NCI-H2107 (cell line): Measurements from ENCODE around the gene KCNG4.
A peak's percentile ranks its signal among the peaks of the same experiment; 100 is the strongest.

Source experiments
- DNase-seq: peaks from one replicate; lab custom pipeline; 2025; lab: John Stamatoyannopoulos, UW

KCNG4 gene

DNA sequence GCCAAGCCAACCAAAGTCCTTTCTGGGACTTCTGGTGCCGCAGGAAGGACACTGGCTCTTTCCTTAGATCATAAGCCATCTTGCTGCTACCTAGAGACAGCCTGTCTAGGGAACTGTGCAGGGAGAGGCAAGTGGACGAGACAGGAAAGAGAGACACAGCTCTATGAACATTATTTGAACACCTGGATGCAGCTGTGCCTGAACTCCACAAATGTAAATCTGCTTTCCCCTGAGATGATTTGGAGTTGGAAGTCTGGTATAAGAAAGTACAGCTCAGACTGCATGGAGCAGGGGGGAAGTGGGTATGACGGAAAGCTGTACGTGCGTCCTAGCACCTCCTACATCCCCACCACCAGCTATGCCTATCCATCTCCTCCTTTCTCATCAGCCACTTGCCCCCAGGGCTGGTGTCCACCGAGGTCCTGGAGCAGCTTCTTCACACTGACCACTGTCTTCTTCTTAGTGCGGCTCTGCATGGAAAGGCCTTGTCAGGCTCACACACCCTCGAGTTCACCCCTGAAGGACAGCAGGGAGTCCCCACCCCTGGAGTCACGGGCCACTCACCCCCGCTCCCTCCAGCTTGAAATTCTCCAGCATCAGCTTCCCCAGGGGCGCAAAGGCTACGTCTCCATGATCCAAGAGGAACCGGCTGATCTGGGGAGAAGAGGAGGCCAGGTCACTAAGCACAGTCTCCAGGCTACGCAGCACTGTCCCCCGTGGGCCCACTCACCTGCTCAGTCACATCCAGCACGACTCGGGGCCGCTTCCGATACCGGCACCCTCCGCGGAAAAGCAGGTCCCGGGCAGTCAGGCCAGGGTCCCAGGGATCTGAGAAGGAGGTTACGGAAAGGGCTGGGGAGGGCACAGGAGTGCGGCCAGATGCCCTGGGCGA lies 56.9 kb downstream of the KCNG4 start:
- DNase-seq, result no peak

DNA sequence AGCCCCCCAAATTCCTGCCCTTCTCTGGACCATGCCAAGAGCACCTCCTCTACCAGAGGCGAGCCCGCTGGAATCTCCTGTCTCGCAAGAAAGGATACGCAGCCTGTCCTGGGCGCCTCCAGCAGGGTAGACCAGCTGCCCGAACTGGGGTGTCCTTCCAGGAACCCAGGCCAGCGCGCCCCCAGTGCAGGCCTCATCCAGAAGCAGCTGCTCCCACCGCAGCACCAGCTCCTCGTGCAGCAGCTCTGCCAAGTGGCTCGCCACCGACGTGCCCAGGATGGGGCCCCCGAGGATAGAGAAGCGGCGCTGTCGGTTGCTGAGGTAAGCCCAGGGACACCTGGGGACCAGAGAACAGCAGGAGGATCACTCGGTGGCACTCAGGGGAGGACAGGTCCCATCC lies 57.7 kb downstream of the KCNG4 start:
- no peak for DNase-seq

DNA sequence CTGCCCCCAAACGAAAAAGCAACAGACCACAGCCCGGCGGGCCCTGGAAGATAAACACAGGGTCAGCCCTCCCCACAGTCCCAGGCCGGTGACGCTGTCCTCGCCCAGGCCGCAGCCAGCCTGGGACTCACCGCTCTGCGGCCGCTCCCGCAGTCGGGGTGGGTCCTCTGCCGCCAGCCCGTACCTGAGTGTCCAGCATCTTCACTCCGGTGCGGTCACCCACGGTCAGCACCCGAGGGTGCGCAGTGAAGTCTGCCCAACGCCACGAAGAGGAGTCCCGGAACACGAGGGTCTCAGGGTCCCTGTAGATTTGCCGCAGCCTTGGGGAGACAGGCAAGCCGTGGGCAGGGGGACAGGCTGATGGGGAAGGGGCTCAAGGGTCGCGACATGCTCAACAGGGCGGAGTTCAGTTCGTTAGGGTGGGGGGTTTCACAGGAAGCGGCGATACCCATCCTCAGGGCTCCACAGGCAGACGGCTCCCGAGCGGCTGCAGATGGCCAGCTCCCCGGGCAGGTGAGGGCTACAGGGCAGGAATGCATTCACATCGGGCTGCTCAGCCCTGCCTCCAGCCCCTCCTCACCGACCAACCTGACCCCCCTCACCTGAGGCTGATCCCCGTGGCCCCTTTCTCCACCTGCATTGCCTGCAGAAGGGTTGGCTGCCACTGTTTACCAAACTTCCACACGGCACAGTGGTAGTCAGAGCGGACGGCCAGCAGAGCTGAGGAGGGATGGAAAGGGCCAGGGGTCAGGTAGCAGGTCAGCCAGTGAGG lies 58.5 kb downstream of the KCNG4 start:
- DNase-seq, result no peak

DNA sequence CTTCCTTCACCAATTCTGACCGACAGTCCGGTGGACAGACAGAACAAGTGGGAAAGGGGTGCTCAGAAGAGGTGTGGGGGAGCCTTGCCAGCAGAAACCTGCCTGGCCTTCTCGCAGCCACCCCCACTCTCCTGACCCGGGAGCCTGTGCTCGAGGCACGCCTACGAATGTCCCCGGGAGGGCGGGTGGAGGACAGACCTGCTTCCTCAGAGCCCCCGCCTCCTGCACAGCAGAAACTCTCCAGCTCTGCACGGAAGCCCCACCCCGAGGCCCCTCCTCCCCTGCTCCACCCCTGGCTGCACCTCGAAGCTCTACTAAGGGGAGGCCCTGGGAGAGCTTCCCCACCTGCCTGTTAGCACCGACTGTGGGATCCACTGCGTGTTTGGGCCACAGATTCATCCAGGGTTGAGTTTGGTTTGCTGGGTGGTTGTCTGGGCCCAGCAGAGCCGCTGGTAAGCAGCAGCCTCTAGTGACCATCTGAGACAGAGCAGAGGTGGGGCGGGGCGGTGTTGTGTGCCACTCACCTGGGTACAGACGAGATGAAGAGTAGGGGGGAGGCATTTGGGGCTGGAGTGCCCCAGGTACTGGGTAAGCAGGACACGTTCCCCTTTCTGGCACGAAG lies 59.2 kb downstream of the KCNG4 start:
- no peak for DNase-seq

DNA sequence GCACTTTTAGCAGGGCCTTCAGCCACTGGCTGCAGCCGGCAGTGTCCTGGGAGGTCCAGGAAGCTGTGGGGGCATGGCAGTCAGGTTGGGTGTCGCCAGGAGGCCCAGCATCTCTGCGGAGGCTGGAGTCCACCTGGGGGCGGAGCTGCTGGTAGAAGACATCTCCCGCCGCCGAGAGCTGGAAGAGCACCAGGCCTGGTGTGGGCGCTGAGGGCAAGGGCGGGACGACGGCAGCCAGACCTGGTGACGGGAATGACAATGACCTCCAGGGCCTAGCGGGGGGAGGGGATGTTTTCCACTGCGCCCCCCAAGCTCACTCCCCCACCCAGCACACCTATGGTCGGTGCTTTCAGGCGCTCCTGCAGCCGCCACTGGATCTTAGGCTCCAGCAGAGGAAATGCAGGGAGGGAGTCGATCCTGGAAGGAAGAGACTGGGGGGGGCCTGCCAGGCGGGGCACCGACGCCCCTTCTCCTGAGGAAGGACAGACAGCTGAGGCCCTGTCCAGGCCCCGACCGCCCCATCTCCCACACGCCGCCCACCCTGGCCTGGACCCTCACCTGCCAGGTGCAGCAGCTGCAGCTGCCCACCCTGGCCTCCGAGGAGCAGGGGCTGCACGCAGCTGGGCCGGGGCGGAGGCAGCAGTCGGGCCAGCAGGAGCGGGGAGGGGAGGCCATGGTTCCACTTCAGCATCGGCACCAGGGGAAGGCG lies 60.0 kb downstream of the KCNG4 start:
- DNase-seq, result no peak

DNA sequence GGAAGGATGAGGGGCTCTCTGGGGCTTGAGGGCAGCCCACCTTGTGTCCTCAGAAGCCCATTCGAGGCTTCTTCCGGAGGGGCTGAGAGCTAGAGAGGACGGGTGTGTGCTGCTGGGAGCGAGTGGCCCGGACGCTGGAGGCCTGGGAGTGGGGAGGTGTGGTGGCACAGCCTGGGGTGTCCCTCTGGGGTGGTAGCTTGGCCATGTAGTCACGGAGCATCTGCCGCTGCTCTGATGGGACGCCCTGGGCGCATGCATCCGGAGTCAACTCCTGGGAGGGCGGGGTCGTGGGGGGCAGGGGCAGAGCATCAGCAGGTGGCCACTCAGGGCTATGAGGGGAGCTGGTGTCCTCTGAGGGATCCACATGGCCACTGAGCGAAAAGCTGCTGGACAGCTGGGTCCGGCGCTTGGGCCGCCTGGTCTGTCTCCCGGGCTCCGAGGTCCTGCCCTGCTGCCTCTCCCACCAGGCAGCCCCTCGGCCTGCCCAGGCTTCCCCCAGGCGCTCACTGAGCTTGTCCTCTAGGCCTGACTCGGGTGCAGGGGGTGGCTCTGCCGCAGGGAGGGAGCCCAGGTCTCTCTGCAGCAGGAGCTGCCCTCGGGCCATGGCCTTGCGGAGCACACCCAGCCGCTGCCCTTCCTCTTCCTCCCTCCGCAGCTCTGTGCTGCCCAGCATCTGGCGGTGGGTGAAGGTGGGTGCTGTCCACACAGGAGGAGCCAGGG lies 60.8 kb downstream of the KCNG4 start:
- no peak for DNase-seq

DNA sequence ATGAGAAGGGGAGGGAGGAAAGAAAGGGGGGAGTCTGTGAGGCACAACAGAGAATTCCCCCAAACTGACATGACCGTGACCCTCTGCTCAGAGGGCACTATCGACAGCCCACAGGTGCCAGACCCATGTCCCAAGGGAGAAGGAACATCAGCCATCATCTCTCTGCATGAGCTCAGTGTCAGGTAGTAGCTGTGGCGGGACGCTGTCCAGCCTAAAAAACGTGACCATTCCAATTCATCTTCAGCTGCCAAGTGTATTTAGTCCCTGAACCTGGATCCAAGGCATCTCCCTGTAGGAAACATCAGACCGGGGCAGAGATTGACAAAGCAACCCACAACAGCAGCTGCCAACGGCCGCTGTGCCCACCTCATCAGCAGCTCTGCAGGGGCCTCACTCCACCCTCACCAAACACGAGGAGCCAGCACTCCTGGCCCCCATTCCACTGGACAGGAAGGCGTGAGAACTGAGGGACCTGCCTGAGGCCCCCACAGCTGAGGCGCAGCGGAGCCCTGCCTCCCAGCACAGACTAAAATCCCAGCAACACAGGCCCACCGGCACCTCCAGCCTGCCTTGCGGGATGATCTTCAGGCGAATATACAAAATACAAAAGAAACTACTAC lies 61.6 kb downstream of the KCNG4 start:
- no peak for DNase-seq

DNA sequence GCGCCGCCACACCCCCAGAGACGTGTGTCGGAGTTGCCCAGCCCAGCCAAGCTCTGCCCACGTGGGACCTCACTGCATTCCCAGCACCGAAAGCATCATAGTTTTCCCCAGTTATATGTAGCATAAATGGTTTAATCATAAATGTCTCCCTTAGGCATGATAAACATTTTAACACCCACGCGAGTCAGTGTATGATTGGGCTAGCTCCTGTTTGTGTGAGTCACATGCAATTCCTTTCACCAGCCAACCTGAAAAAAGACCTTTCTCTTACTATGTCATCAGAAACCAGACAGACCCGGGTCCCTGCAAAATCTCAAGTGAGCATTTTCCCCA lies 62.1 kb downstream of the KCNG4 start:
- no peak for DNase-seq

DNA sequence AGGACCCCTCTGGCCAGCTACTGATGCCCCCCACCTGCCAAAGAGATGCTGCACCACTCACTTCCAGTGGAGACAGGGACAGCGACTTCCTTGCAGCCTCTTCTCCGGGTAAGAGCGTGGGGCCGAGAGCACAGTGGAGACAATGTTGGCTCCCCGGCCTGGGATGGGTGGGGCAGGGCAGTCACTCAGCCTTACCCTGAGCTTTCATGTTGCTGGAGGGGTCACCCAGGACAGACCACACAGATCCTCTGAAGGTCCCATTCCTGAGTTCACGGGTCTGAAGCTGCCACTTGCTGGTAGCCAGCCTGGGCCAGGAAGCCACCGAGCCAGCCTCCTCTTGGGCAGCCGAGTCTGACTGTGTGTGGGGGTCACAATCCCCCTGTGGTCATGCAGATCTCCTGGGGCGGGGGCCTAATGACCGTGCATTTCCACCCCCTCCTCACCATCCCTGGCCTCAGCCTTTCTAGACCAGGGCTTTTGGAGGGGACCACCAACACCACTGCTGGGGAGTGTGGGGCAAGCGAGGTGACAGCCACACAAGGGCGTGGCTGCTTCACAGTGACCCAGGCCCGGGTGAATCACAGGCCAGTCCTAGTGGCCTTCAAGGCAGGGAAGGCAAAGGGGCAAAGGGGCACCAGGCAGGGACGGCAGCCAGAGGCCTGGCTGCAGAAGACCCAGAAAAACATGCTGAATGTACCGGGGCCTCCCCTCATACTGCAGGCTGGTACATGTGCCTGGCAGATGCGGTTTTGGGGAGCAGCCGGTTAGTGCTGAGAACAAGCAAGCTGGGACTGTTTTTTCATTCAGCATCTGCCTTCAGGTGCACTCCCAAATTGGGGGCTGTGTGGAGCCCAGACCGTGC lies 63.4 kb downstream of the KCNG4 start:
- no peak for DNase-seq

DNA sequence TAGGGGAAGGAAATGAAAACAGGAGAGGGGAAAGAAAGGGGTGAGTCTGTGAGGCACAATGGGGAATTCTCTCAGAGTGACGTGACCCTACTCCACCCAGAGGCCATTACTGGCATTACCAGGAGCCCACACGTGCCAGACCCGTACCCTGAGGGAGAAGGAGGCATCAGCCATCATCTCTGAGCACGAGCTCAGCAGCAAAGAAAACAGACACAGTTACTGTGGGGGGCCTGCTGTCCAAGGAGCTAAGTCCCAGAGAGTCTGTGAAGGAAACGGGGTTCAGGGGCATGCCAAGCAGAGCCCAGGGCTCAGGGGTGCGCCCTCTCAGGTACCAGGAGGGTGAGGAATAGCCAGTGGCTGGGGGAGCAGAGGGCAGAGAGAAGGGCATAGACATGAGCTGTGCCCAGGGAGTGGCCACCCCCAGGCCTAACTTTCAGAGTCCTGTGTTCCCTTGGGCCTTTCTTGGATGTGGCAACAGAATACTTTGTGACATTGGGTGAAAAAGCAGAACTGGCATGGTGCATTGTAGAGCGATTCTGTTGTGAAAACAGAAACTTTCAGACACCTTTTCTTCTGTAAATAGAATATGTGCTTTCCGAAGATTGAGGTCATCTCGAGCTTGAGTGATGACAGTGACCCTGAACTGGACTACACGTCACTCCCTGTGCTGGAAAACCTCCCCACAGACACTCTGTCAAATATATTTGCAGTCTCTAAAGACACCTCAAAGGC lies 64.3 kb downstream of the KCNG4 start:
- peak; percentile 12 for DNase-seq

DNA sequence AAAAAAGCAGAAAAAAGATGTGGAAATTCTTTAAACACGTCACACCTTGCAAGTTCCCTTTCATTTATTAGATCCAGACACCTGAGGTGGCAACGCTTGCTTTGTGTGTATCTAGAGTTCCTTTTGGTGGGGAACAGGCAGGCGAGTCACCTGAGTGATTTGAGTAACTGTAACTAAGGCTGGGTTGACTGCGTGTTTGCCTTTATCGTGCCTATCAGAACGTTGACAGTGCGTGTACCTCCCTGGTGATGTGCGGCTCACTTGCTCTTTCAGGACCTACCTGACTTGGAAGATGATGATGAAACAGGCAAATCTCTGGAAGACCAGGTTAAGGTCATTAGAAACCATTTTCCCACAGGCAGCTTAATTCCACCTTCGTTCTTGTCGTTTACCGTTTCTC lies 65.4 kb downstream of the KCNG4 start:
- no peak for DNase-seq

DNA sequence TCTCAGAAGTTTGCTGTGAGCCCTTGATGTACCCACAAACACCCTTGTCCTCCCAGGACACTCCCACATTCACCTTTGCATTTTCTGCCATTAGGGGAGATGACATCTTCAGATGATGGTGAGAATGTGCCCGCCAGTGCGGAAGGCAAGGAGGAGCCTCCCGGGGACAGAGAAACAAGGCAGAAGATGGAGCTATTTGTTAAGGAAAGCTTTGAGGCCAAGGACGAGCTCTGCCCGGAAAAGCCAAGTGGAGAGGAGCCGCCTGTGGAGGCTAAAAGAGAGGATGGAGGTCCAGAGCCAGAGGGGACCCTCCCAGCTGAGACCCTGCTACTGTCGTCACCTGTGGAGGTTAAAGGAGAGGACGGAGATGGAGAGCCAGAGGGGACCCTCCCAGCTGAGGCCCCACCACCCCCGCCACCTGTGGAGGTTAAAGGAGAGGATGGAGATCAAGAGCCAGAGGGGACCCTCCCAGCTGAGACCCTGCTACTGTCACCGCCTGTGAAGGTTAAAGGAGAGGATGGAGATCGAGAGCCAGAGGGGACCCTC lies 70.0 kb downstream of the KCNG4 start:
- DNase-seq, result no peak
